Choroid plexus epithelial cell (primary cell): ENCODE results near the gene LILRA1.
"Not testable (repeated sequence)": the region's sequence is repeated elsewhere in the genome, so short reads cannot be mapped to it uniquely, and the experiment has no call there.

Source experiments
- DNase-seq: peaks from one replicate; pipeline ENCODE4 v3.0.0-alpha.2; 2010; ENCODE audit warnings: low read depth
- H3K4me3 ChIP-seq: 2 replicates; pipeline ENCODE4 v1.5.1; 2011; ENCODE audit warnings: low read depth, mild to moderate bottlenecking, control low read depth, low read length, moderate library complexity
- TF ChIP-seq, protein P1 (sequence below): conservative IDR thresholded peaks from 2 replicates; pipeline ENCODE4 v1.5.1; 2011; ENCODE audit warnings: low read depth, mild to moderate bottlenecking, control low read depth, inconsistent platforms, low read length, moderate library complexity

The LILRA1 gene

DNA sequence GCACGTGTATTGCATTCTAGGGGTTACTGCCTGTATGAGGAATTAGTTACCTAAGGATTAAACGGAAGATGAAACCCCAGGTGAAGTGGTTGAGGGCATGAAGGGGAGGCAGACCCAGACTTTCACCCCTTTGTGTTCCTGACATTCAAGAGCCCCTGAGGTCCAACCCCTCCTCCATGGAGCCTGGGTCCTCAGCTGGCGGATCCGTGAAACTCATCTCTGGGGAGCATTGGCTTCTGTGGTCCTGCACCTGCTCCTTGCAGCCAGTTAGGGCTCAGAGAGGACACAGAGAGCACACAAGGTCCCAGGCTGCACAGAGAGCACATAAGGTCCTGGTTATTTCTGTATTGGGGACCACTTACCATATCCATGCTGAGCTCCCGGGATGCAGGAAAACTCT is 7.0 kb upstream of the LILRA1 start:
- TF ChIP-seq, protein P1, sequence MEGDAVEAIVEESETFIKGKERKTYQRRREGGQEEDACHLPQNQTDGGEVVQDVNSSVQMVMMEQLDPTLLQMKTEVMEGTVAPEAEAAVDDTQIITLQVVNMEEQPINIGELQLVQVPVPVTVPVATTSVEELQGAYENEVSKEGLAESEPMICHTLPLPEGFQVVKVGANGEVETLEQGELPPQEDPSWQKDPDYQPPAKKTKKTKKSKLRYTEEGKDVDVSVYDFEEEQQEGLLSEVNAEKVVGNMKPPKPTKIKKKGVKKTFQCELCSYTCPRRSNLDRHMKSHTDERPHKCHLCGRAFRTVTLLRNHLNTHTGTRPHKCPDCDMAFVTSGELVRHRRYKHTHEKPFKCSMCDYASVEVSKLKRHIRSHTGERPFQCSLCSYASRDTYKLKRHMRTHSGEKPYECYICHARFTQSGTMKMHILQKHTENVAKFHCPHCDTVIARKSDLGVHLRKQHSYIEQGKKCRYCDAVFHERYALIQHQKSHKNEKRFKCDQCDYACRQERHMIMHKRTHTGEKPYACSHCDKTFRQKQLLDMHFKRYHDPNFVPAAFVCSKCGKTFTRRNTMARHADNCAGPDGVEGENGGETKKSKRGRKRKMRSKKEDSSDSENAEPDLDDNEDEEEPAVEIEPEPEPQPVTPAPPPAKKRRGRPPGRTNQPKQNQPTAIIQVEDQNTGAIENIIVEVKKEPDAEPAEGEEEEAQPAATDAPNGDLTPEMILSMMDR = no peak
- H3K4me3 ChIP-seq = no peak overlapping the region
- no peak for DNase-seq

DNA sequence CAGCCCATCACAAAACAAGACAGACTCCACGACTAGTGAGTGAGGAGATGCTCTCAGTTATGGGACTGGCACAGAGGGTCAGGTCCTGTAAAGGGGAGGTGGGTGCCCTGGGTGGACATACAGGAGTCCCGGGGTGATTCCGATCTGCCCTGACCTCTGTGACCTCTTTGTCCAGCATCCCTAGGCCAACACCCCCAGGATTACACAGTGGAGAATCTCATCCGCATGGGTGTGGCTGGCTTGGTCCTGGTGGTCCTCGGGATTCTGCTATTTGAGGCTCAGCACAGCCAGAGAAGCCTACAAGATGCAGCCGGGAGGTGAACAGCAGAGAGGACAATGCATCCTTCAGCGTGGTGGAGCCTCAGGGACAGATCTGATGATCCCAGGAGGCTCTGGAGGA is 6.4 kb upstream of the LILRA1 start:
- TF ChIP-seq, protein P1 = no peak

DNA sequence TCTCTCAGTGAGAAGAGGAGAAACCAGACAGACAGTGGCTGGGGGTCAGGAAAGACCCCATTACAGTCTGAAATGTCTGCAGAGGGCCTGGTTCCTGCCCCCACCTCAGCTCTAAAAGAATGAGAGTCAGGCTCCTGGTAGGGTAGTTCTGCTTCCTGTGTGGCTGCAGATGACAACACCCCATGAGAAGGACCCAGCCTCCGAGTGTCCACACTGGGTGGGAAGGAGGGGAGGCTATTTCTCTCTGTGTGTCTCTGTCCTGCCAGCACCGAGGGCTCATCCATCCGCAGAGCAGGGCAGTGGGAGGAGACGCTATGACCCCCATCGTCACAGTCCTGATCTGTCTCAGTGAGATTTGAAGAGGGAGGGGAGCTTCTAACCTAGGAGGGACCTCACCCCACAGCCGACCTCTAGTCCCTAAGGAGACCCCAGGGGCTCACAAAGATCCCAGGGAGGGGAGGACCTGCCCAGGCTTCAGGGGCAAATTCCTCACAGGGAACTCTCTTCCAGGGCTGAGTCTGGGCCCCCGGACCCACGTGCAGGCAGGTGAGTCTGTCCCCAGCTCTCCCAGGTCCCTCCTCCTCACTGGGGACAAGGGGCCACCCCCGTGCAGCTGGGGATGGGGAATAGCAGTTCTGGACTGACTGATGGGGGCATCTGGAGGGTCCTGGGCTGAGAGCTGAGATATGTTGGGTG is 647 bp downstream of the LILRA1 start:
- H3K4me3 ChIP-seq, DNase-seq: not testable (repeated sequence)

More for the DNA sequence above, 6.4 kb upstream of the LILRA1 start:
- no peak for DNase-seq
- no peak overlapping the region for H3K4me3 ChIP-seq

DNA sequence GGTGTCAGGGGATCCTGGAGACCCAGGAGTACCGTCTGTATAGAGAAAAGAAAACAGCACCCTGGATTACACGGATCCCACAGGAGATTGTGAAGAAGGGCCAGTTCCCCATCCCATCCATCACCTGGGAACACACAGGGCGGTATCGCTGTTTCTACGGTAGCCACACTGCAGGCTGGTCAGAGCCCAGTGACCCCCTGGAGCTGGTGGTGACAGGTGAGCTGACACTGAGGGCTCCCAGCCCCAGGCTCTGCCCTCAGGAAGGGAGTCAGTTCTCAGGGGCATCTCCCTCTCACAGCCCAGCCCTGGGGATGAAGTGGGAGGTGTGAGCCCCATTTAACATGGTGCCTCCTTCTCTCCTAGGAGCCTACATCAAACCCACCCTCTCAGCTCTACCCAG is 1.3 kb downstream of the LILRA1 start:
- no peak overlapping the region for H3K4me3 ChIP-seq
- no peak for DNase-seq
- TF ChIP-seq, protein P1 = no peak

DNA sequence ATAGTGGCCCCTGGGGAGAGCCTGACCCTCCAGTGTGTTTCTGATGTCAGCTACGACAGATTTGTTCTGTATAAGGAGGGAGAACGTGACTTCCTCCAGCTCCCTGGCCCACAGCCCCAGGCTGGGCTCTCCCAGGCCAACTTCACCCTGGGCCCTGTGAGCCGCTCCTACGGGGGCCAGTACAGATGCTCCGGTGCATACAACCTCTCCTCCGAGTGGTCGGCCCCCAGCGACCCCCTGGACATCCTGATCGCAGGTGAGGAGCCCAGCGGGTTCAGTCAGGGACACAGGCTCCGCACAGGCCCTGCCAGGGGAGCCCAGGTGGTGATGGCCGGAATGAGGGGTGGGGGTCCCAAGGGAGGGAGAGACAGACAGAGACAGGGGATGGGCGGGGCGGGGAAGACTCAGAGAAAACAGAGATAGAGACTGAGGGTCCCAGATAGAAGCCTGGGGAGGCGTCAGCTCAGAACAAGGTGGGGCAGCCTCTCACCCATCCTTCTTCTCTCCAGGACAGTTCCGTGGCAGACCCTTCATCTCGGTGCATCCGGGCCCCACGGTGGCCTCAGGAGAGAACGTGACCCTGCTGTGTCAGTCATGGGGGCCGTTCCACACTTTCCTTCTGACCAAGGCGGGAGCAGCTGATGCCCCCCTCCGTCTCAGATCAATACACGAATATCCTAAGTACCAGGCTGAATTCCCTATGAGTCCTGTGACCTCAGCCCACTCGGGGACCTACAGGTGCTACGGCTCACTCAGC is 2.4 kb downstream of the LILRA1 start:
- not testable (repeated sequence) for DNase-seq, H3K4me3 ChIP-seq

DNA sequence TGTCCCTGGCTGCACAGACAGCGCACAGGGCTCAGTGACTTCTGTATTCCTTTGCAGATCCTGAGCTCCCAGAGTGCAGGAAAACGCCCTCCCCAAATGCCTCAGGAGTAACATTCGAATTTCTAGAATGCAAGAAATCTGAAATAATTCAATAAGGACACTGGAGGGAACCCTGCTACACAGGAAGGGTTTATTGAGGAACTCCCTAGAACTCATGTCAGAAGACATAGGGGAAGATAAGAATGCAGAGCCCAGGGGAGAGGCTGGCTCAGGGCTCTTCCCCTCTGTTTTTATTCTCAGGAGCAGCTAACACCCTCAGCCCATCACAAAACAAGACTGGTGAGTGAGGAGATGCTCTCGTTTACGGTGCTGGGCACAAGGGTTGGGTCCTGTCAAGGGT is 6.8 kb downstream of the LILRA1 start:
- no peak for DNase-seq
- TF ChIP-seq, protein P1 = no peak
- H3K4me3 ChIP-seq = no peak overlapping the region

DNA sequence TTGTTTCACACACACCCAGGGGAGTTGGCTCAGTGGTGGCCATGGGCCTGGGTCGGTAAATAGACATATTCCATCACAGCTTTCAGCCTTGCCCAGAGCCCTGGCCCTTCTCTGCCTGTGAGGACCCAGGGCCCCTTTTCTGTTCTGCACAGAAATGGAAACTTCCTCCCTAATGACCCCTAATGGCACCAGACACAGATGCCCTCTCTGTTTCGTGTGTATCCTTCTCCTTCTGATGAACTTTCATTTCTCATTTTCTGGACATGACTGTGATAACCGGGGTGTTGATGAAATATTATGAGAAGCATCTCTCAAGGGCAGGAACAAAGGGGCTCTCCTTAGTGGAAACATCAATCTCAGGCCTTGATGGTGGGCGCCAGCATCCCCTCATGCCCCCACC is 12.8 kb downstream of the LILRA1 start:
- DNase-seq = no peak
- no peak overlapping the region for H3K4me3 ChIP-seq
- TF ChIP-seq, protein P1 = no peak
